D721Med (cell line): ENCODE data around the gene MYL5.
"Not testable (repeated sequence)": the region's sequence is repeated elsewhere in the genome, so short reads cannot be mapped to it uniquely, and the experiment has no call there.

Experiments used
- DNase-seq: peaks from one replicate; pipeline ENCODE4 v3.0.0; 2011; ENCODE audit warnings: low spot score; ENCODE audit not compliant: insufficient read length
- FAIRE-seq: peaks from 2 replicates; lab custom pipeline; 2011; peaks lifted over from hg19 to GRCh38; lab: Jason Lieb, UNC
- CTCF ChIP-seq: IDR thresholded peaks from 2 replicates; pipeline ENCODE4 v1.5.1; 2012; ENCODE audit warnings: mild to moderate bottlenecking, control low read depth; ENCODE audit not compliant: insufficient read depth; ENCODE audit errors: missing control alignments

Gene MYL5

GRCh38 chr4:692771-693554, 18.6 kb downstream of the MYL5 start:
- TF ChIP-seq CTCF: no peak
- FAIRE-seq (no peak), DNase-seq (no peak)

- not testable (repeated sequence) for FAIRE-seq, DNase-seq
Observed at GRCh38 chr4:694341-694940, 20.1 kb downstream of the MYL5 start.

DNA sequence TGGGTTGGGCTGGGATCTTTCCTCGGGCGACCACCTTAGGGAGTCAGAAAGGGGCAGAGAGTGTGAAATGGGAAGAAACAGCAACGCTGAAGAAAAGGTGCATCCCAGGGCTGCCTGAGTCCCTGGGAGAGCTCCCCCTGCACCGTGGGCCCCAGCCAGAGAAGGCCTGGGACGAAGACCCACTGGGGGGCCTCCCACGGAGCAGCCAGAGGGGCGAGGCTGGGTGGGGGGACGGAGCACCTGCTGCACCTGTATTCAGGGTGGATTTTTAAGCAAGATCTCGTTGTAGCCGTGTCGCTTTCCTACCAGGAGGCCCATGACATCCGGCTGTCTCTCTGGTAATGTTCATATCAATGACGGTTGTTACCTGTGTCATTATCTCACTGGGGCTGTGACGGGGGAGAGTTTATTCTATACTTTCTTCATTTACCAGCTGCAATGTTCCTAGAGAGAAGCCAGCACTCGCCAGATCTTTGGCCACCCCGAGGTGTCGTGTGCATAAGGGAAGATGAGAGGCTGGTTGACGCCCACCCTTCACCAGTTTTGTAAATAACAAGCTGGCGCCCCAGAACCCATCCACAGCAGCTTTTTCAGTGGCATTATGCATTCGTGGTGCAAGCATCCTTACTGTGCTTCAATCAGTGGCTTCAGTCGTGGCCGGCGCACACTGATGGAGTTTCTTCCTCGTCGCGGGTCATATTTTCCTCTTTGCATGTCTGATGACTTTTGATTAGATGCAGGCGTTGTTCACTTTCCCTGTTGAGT, 25.7 kb downstream of the MYL5 start:
- no peak for FAIRE-seq
- DNase-seq: no peak
- no peak for TF ChIP-seq CTCF

- DNase-seq: no peak
- no peak for TF ChIP-seq CTCF
- no peak for FAIRE-seq
Observed at GRCh38 chr4:700587-701264, 26.4 kb downstream of the MYL5 start.

DNA sequence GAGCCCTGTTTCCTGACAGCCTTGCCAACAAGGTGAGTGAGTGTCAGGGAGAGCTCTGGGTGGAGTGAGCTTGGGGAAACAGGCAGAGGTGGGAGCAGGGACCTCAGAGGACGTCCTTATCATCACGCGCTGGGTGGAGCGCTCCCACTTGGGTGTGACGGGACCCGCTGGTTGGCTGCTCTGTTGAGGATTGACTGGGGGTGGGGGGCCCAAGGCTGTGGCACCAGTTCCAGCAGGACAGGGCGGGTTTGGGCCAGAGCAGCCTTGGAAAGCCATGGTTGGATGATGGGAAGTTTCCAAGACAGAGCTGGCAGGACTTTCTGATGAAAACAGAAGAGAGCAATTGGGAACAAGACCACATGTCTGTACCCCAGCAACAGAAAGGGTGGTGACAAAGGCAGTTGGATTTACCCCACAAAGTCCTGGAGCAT, 28.3 kb downstream of the MYL5 start:
- TF ChIP-seq CTCF: no peak
- DNase-seq: no peak
- no peak for FAIRE-seq

GRCh38 chr4:703336-704197, 29.2 kb downstream of the MYL5 start:
- no peak for FAIRE-seq
- DNase-seq: no peak
- TF ChIP-seq CTCF: no peak
